HG03457 (cell line): Measurements from ENCODE around the gene TRAF7.
"Not testable (repeated sequence)": the region's sequence is repeated elsewhere in the genome, so short reads cannot be mapped to it uniquely, and the experiment has no call there.

Experiments used
- ATAC-seq: cut with Tn5 transposase; IDR thresholded peaks from one replicate; pipeline ENCODE4 v1.9.1; 2021; ENCODE audit warnings: moderate number of reproducible peaks; ENCODE audit not compliant: unreplicated experiment

TRAF7 gene

GRCh38 chr16:2121853-2122252, 33.7 kb upstream of the TRAF7 start:
- no peak for ATAC-seq

- ATAC-seq: no peak
Measured at GRCh38 chr16:2122429-2122828, 33.2 kb upstream of the TRAF7 start.

- not testable (repeated sequence) for ATAC-seq
Measured at GRCh38 chr16:2122934-2123683, 32.5 kb upstream of the TRAF7 start.

- ATAC-seq: not testable (repeated sequence)
Measured at GRCh38 chr16:2123706-2124376, 31.7 kb upstream of the TRAF7 start.

- not testable (repeated sequence) for ATAC-seq
Measured at GRCh38 chr16:2124377-2124693, 31.2 kb upstream of the TRAF7 start.

- ATAC-seq: not testable (repeated sequence)
Measured at GRCh38 chr16:2124694-2125444, 30.7 kb upstream of the TRAF7 start.

GRCh38 chr16:2125609-2126008, 30.0 kb upstream of the TRAF7 start:
- not testable (repeated sequence) for ATAC-seq

- not testable (repeated sequence) for ATAC-seq
Measured at GRCh38 chr16:2126161-2126743, 29.3 kb upstream of the TRAF7 start.

- ATAC-seq: not testable (repeated sequence)
Measured at GRCh38 chr16:2126928-2127556, 28.5 kb upstream of the TRAF7 start.

GRCh38 chr16:2127630-2128280, 27.8 kb upstream of the TRAF7 start:
- not testable (repeated sequence) for ATAC-seq

- not testable (repeated sequence) for ATAC-seq
Measured at GRCh38 chr16:2129251-2129650, 26.3 kb upstream of the TRAF7 start.

GRCh38 chr16:2129890-2130447, 25.6 kb upstream of the TRAF7 start:
- not testable (repeated sequence) for ATAC-seq

GRCh38 chr16:2133797-2134196, 21.8 kb upstream of the TRAF7 start:
- not testable (repeated sequence) for ATAC-seq

- ATAC-seq: not testable (repeated sequence)
Measured at GRCh38 chr16:2135071-2135470, 20.5 kb upstream of the TRAF7 start.

GRCh38 chr16:2135770-2136490, 19.7 kb upstream of the TRAF7 start, which contains the start of gene PKD1:
PKD1 (minus strand) TSS chr16:2135898; CDS start chr16:2135689, 209 bp downstream.
- not testable (repeated sequence) for ATAC-seq

- ATAC-seq: no peak
Measured at GRCh38 chr16:2142942-2143877, 12.4 kb upstream of the TRAF7 start.

- ATAC-seq: no peak
Measured at GRCh38 chr16:2143878-2144485, 11.6 kb upstream of the TRAF7 start.

GRCh38 chr16:2145843-2146242, 9.7 kb upstream of the TRAF7 start:
- ATAC-seq: no peak
